HepG2 (cell line): ENCODE measurements around the gene TSPAN32.

Experiments
- AGO2 ChIP-seq: fragments of 200-400 bp; formaldehyde crosslinking; optimal IDR thresholded peaks from 2 replicates; pipeline ENCODE3; 2017; ENCODE audit warnings: mild to moderate bottlenecking, low read depth, low read length, moderate library complexity
- CTCF ChIP-seq: sonication (generic); formaldehyde crosslinking; IDR thresholded peaks from 2 replicates; pipeline ENCODE4 v1.5.0; 2020; ENCODE audit warnings: mild to moderate bottlenecking, missing genetic modification reagents, moderate library complexity
- MED13 ChIP-seq: sonication (generic); formaldehyde crosslinking; IDR thresholded peaks from 2 replicates; pipeline ENCODE4 v1.5.0; 2020; ENCODE audit warnings: missing genetic modification reagents
- MTERF4 ChIP-seq: sonication (generic); formaldehyde crosslinking; IDR thresholded peaks from 2 replicates; pipeline ENCODE4 v1.8.0; 2023; ENCODE audit warnings: mild to moderate bottlenecking, missing genetic modification reagents
- RBM39 ChIP-seq: fragments of 200-400 bp; formaldehyde crosslinking; IDR thresholded peaks from one replicate; pipeline ENCODE4 v1.6.1; 2018; ENCODE audit warnings: antibody characterized with exemption, mild to moderate bottlenecking, low read depth, low read length; ENCODE audit not compliant: poor library complexity, severe bottlenecking
- REPIN1 ChIP-seq: sonication (generic); formaldehyde crosslinking; IDR thresholded peaks from 2 replicates; pipeline ENCODE4 v1.8.0; 2022; ENCODE audit warnings: missing genetic modification reagents, low read depth, mild to moderate bottlenecking, borderline replicate concordance
- SETDB1 ChIP-seq: sonication (generic); formaldehyde crosslinking; IDR thresholded peaks from 2 replicates; pipeline ENCODE4 v1.5.1; 2020; ENCODE audit warnings: missing genetic modification reagents, mild to moderate bottlenecking, borderline replicate concordance
- TCF7 ChIP-seq: sonication (generic); IDR thresholded peaks from 2 replicates; pipeline ENCODE4 v1.6.1; 2016; ENCODE audit warnings: antibody characterized with exemption, low read depth
- ZC3H4 ChIP-seq: sonication (generic); formaldehyde crosslinking; IDR thresholded peaks from 2 replicates; pipeline ENCODE4 v1.4.0; 2020; ENCODE audit warnings: missing genetic modification reagents, borderline replicate concordance
- ZFP37 ChIP-seq: sonication (generic); formaldehyde crosslinking; IDR thresholded peaks from 2 replicates; pipeline ENCODE4 v1.4.0; 2020; ENCODE audit warnings: missing genetic modification reagents, borderline replicate concordance
- ZMAT5 ChIP-seq: sonication (generic); formaldehyde crosslinking; IDR thresholded peaks from 2 replicates; pipeline ENCODE4 v1.5.0; 2020; ENCODE audit warnings: mild to moderate bottlenecking, low read depth, missing genetic modification reagents, borderline replicate concordance
- ZNF24 ChIP-seq: fragments of 450-650 bp; IDR thresholded peaks from 2 replicates; pipeline ENCODE4 v1.6.1; 2017; ENCODE audit warnings: antibody characterized with exemption, mild to moderate bottlenecking
- TF ChIP-seq, protein P1 (sequence below), 2 experiments: IDR thresholded peaks; 2 replicates each; pipeline ENCODE4 v1.6.1; 2011 to 2012; ENCODE audit warnings: low read length in 2 of 2, borderline replicate concordance in 1 of 2, low read depth in 1 of 2, mild to moderate bottlenecking in 1 of 2, moderate library complexity in 1 of 2

DNA sequence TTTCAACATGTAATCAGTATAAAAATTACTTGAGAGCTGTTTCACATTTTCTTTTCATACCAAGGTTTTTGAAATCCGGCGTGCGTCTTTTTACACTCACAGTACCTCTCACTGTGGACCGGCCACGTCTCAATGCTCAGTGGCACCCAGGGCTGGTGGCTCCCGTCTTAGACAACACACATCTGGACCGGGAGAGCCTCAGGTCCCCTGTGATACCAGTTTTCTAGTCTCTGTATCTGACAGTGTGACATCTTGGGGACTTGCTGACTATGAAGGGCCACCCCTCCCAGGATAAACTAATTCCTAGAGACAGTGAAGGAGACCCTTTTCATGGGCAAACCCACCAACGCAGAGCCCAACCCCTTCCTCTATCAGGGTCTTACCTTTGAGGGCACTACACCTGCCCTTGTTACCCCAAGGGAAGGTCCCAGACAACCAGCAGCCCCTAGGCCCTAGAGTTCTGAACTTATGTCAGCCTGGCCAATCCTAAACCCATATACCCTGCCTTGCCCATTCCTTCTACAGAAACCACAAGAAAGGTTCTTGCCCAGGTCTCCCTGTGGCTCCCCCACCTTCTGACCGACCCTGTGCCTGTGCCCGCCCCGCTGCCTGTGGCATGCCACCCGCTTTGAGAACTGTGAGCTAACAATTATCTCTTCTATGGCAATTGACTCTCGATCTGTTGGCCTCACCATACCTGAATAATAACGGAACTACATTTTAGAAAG lies 25.4 kb upstream of the TSPAN32 start:
- TF ChIP-seq CTCF (CRISPR knock-in tag): no peak
- TF ChIP-seq RBM39: no peak
- no peak for TF ChIP-seq ZMAT5
- TF ChIP-seq TCF7: no peak
- no peak for TF ChIP-seq ZNF24
- TF ChIP-seq, protein P1, sequence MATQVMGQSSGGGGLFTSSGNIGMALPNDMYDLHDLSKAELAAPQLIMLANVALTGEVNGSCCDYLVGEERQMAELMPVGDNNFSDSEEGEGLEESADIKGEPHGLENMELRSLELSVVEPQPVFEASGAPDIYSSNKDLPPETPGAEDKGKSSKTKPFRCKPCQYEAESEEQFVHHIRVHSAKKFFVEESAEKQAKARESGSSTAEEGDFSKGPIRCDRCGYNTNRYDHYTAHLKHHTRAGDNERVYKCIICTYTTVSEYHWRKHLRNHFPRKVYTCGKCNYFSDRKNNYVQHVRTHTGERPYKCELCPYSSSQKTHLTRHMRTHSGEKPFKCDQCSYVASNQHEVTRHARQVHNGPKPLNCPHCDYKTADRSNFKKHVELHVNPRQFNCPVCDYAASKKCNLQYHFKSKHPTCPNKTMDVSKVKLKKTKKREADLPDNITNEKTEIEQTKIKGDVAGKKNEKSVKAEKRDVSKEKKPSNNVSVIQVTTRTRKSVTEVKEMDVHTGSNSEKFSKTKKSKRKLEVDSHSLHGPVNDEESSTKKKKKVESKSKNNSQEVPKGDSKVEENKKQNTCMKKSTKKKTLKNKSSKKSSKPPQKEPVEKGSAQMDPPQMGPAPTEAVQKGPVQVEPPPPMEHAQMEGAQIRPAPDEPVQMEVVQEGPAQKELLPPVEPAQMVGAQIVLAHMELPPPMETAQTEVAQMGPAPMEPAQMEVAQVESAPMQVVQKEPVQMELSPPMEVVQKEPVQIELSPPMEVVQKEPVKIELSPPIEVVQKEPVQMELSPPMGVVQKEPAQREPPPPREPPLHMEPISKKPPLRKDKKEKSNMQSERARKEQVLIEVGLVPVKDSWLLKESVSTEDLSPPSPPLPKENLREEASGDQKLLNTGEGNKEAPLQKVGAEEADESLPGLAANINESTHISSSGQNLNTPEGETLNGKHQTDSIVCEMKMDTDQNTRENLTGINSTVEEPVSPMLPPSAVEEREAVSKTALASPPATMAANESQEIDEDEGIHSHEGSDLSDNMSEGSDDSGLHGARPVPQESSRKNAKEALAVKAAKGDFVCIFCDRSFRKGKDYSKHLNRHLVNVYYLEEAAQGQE (IDR thresholded peaks at IDR 0.05; ENCODE audit: borderline replicate concordance in 1 of 2, low read depth in 1 of 2, low read length in 2 of 2): no peak
- TF ChIP-seq MED13 (CRISPR knock-in tag): no peak
- no peak for TF ChIP-seq ZC3H4
- TF ChIP-seq ZFP37 (CRISPR knock-in tag): no peak
- TF ChIP-seq MTERF4 (CRISPR knock-in tag): no peak
- no peak for TF ChIP-seq SETDB1 (CRISPR knock-in tag)
- no peak for TF ChIP-seq AGO2
- TF ChIP-seq REPIN1: no peak
